ENCODE measurements around the gene MRTFB. TPM values are rescaled to one million over a fixed set of nuclear protein-coding genes. Genes with fewer than 3 reads are reported as not detected.
"Not testable (repeated sequence)": the region's sequence is repeated elsewhere in the genome, so short reads cannot be mapped to it uniquely, and the experiment has no call there.

MRTFB gene
- total and polyA plus RNA-seq, 9 donors: 7.2 to 45.6 (median 36.6) TPM

GRCh38 chr16:14179116-14179515, 108.0 kb downstream of the MRTFB start:
- Histone ChIP-seq H3K4me1 (ENCODE audit: insufficient read depth) (no peaks in the 10 kb centered on the region), H3K4me3 (no peak overlapping the region), H3K9me3 (no peaks in the 10 kb centered on the region), H3K36me3 (no peaks in the 10 kb centered on the region), H3K27me3 (no peaks in the 10 kb centered on the region), H3K27ac (no peak overlapping the region)
- intact Hi-C loops (cut with DNase I): no loop called here
- TF ChIP-seq EP300 (IDR thresholded peaks at IDR 0.05): no peak
- TF ChIP-seq, protein P1, sequence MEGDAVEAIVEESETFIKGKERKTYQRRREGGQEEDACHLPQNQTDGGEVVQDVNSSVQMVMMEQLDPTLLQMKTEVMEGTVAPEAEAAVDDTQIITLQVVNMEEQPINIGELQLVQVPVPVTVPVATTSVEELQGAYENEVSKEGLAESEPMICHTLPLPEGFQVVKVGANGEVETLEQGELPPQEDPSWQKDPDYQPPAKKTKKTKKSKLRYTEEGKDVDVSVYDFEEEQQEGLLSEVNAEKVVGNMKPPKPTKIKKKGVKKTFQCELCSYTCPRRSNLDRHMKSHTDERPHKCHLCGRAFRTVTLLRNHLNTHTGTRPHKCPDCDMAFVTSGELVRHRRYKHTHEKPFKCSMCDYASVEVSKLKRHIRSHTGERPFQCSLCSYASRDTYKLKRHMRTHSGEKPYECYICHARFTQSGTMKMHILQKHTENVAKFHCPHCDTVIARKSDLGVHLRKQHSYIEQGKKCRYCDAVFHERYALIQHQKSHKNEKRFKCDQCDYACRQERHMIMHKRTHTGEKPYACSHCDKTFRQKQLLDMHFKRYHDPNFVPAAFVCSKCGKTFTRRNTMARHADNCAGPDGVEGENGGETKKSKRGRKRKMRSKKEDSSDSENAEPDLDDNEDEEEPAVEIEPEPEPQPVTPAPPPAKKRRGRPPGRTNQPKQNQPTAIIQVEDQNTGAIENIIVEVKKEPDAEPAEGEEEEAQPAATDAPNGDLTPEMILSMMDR (IDR thresholded peaks at IDR 0.05): no peak
- no peak for TF ChIP-seq POLR2A (IDR thresholded peaks at IDR 0.05)
- DNase-seq: no peak
- 93 to 99% (median 98%) methylated on average over 1 of the region's 1 CpG for WGBS, 3 donors

GRCh38 chr16:14180481-14180944, 109.4 kb downstream of the MRTFB start:
- TF ChIP-seq, protein P1 (IDR thresholded peaks at IDR 0.05): no peak
- TF ChIP-seq POLR2A (IDR thresholded peaks at IDR 0.05) (no peak), EP300 (IDR thresholded peaks at IDR 0.05) (no peak)
- no peak overlapping the region for H3K27ac ChIP-seq
- no peak for DNase-seq
- 92 to 98% (median 97%) methylated on average over 4 of the region's 4 CpGs for WGBS, 3 donors
- H3K4me1 ChIP-seq (ENCODE audit: insufficient read depth): no peaks in the 10 kb centered on the region
- H3K36me3 ChIP-seq: no peaks in the 10 kb centered on the region
- no peaks in the 10 kb centered on the region for H3K9me3 ChIP-seq
- intact Hi-C loops (cut with DNase I): no loop called here
- H3K27me3 ChIP-seq: no peaks in the 10 kb centered on the region
- no peak overlapping the region for H3K4me3 ChIP-seq

DNA sequence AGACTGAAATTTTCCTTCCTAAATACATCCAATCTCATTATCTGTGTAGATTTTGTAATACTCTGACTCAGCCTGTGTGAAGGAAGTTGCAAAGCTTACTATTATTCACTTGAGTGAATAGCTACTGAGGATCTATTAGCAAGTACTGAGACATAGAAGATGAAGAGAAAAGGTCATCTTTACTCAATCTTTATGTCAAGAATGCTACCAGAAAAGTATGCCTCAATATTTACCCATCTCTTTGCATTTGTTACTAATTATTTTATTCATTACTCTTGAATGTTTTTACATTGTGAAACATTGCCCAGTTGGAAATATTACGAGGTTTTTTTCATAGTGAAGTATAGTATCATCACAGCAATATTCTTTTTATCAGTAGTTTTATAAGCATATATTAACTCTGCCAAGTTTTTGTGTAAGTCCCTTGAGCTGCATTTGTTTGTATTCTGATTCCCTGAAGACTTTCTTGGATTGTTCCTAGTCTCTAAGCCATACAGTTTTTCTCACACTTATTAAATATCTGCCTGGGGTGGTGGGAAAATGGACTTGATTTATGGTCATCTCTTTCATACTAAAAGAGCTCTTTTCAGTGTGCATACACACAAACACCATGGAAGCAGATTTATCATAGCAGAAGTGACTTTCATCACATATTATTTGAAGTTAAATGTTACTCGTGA, 110.4 kb downstream of the MRTFB start:
- Histone ChIP-seq H3K36me3 (no peaks in the 10 kb centered on the region), H3K27ac (no peak overlapping the region), H3K27me3 (no peaks in the 10 kb centered on the region), H3K4me3 (no peak overlapping the region), H3K4me1 (ENCODE audit: insufficient read depth) (no peaks in the 10 kb centered on the region), H3K9me3 (no peaks in the 10 kb centered on the region)
- TF ChIP-seq POLR2A (IDR thresholded peaks at IDR 0.05): no peak
- no peak for TF ChIP-seq EP300 (IDR thresholded peaks at IDR 0.05)
- TF ChIP-seq, protein P1 (IDR thresholded peaks at IDR 0.05): no peak
- 72 to 73% (median 73%) methylated on average over 2 of the region's 2 CpGs for WGBS, 3 donors
- no peak for DNase-seq
- intact Hi-C loops (cut with DNase I): no loop called here

- H3K27me3 ChIP-seq: no peaks in the 10 kb centered on the region
- no peaks in the 10 kb centered on the region for H3K36me3 ChIP-seq
- intact Hi-C loops (cut with DNase I): no loop called here
- H3K27ac ChIP-seq: no peak overlapping the region
- 94 to 100% (median 95%) methylated on average over 1 of the region's 1 CpG for WGBS, 3 donors
- no peak for DNase-seq
- H3K4me3 ChIP-seq: no peak overlapping the region
- H3K9me3 ChIP-seq: no peaks in the 10 kb centered on the region
- H3K4me1 ChIP-seq (ENCODE audit: insufficient read depth): no peaks in the 10 kb centered on the region
- TF ChIP-seq, protein P1 (IDR thresholded peaks at IDR 0.05): no peak
- TF ChIP-seq EP300 (IDR thresholded peaks at IDR 0.05): no peak
- no peak for TF ChIP-seq POLR2A (IDR thresholded peaks at IDR 0.05)
Observed at GRCh38 chr16:14182999-14183398, 111.9 kb downstream of the MRTFB start.

GRCh38 chr16:14183962-14184361, 112.8 kb downstream of the MRTFB start:
- WGBS, 3 donors: 91 to 95% (median 93%) methylated on average over 6 of the region's 6 CpGs
- H3K4me1 ChIP-seq (ENCODE audit: insufficient read depth); H3K9me3 ChIP-seq; H3K36me3 ChIP-seq; H3K4me3 ChIP-seq; intact Hi-C loops (cut with DNase I); H3K27ac ChIP-seq; DNase-seq; H3K27me3 ChIP-seq: not testable (repeated sequence)
